ENCODE results near the gene SCRN1.
A peak's percentile ranks its signal among the peaks of the same experiment; 100 is the strongest.

The SCRN1 gene

GRCh38 chr7:29881724-29882123, 107.9 kb downstream of the SCRN1 start:
- H3K27ac ChIP-seq = no peak overlapping the region
- TF ChIP-seq CTCF (conservative IDR thresholded peaks at IDR 0.05) = no peak

GRCh38 chr7:29879609-29880008, 110.0 kb downstream of the SCRN1 start:
- H3K27ac ChIP-seq = no peak overlapping the region
- no peak for TF ChIP-seq CTCF (conservative IDR thresholded peaks at IDR 0.05)

GRCh38 chr7:29878081-29878688, 111.4 kb downstream of the SCRN1 start:
- TF ChIP-seq CTCF (conservative IDR thresholded peaks at IDR 0.05) = peak; percentile 83
- H3K27ac ChIP-seq = no peak overlapping the region

- TF ChIP-seq CTCF (conservative IDR thresholded peaks at IDR 0.05) = no peak
- H3K27ac ChIP-seq = no peak overlapping the region
These were observed 112.4 kb downstream of the SCRN1 start for GRCh38 chr7:29877196-29877595.

GRCh38 chr7:29875741-29876140, 113.9 kb downstream of the SCRN1 start:
- H3K27ac ChIP-seq = no peak overlapping the region
- no peak for TF ChIP-seq CTCF (conservative IDR thresholded peaks at IDR 0.05)

GRCh38 chr7:29873644-29874294, 115.8 kb downstream of the SCRN1 start:
- no peak for TF ChIP-seq CTCF (conservative IDR thresholded peaks at IDR 0.05)
- H3K27ac ChIP-seq = no peak overlapping the region

- H3K27ac ChIP-seq = no peak overlapping the region
- TF ChIP-seq CTCF (conservative IDR thresholded peaks at IDR 0.05) = no peak
These were observed 117.7 kb downstream of the SCRN1 start for GRCh38 chr7:29871787-29872398.

Measured in VCaP (cell line).